ENCODE measurements around the gene SLC26A2. TPM values are rescaled to one million over a fixed set of nuclear protein-coding genes. Genes with fewer than 3 reads are reported as not detected.

SLC26A2 gene
- total RNA-seq, 2 experiments from 2014 or later = 8.8 to 9.3 TPM

Other genes with a start within 250 kb of the SLC26A2 start
- gene PPARGC1B, start 230.4 kb upstream of the SLC26A2 start, total RNA-seq = 1 to 10 TPM; 3.6 TPM
- gene PDE6A, start 16.0 kb upstream of the SLC26A2 start, total RNA-seq = not detected
- gene TIGD6, start 39.9 kb downstream of the SLC26A2 start, total RNA-seq = 1 to 10 TPM; 2.1 to 2.2 TPM
- 10 to 100 TPM; 29.4 to 31.7 TPM for gene HMGXB3, start 40.0 kb downstream of the SLC26A2 start, total RNA-seq
- under 1 TPM; 0.08 to 0.15 TPM for gene CSF1R, start 125.8 kb downstream of the SLC26A2 start, total RNA-seq
- 1 to 10 TPM; 1.9 to 3.6 TPM for gene PDGFRB, start 195.1 kb downstream of the SLC26A2 start, total RNA-seq
- not detected for gene CDX1, start 206.0 kb downstream of the SLC26A2 start, total RNA-seq
- gene SLC6A7, start 229.3 kb downstream of the SLC26A2 start, total RNA-seq = not detected

All from activated CD4-positive, alpha-beta T cell treated with anti-CD3 and anti-CD28 coated beads, Interleukin-2, amount 10 ng/mL, durations not matched to agents 7 days and 5 days (primary cell).